Osteocyte (in vitro differentiated cells): ENCODE results near the gene GALNT6. TPM values are rescaled to one million over a fixed set of nuclear protein-coding genes. Genes with fewer than 3 reads are reported as not detected.

Experiments
- DNase-seq: peaks from one replicate; pipeline ENCODE4 v3.0.0; 2021; ENCODE audit warnings: mixed read lengths; ENCODE audit not compliant: unreplicated experiment; ENCODE audit errors: extremely low spot score
- H3K27ac Mint-ChIP-seq: one replicate; pipeline ENCODE4 v1.8.0; 2021; ENCODE audit warnings: mild to moderate bottlenecking, mixed read lengths; ENCODE audit not compliant: unreplicated experiment
- H3K27me3 Mint-ChIP-seq: one replicate; pipeline ENCODE4 v1.8.0; 2021; ENCODE audit warnings: mixed read lengths; ENCODE audit not compliant: unreplicated experiment
- H3K36me3 Mint-ChIP-seq: one replicate; pipeline ENCODE4 v1.8.0; 2021; ENCODE audit warnings: mixed read lengths; ENCODE audit not compliant: unreplicated experiment
- H3K4me1 Mint-ChIP-seq: one replicate; pipeline ENCODE4 v1.8.0; 2021; ENCODE audit warnings: mixed read lengths; ENCODE audit not compliant: unreplicated experiment
- H3K4me3 Mint-ChIP-seq: one replicate; pipeline ENCODE4 v1.8.0; 2021; ENCODE audit warnings: mild to moderate bottlenecking, moderate library complexity, mixed read lengths; ENCODE audit not compliant: unreplicated experiment
- H3K9me3 Mint-ChIP-seq: one replicate; pipeline ENCODE4 v1.8.0; 2021; ENCODE audit warnings: mixed read lengths; ENCODE audit not compliant: unreplicated experiment
- total RNA-seq: library from RNA; stranded (reverse); gene quantifications from 2 replicates; pipeline ENCODE4 v1.2.1, GENCODE V29; 2021
- TF ChIP-seq, protein P1 (sequence below): fragments of 200-600 bp; sonication (generic); IDR thresholded peaks from 2 replicates; pipeline ENCODE4 v1.5.0; 2021; ENCODE audit warnings: antibody characterized with exemption, mild to moderate bottlenecking, moderate library complexity

GALNT6 gene
- total RNA-seq, 1 donor from 2014 or later, result 0.94 TPM

DNA sequence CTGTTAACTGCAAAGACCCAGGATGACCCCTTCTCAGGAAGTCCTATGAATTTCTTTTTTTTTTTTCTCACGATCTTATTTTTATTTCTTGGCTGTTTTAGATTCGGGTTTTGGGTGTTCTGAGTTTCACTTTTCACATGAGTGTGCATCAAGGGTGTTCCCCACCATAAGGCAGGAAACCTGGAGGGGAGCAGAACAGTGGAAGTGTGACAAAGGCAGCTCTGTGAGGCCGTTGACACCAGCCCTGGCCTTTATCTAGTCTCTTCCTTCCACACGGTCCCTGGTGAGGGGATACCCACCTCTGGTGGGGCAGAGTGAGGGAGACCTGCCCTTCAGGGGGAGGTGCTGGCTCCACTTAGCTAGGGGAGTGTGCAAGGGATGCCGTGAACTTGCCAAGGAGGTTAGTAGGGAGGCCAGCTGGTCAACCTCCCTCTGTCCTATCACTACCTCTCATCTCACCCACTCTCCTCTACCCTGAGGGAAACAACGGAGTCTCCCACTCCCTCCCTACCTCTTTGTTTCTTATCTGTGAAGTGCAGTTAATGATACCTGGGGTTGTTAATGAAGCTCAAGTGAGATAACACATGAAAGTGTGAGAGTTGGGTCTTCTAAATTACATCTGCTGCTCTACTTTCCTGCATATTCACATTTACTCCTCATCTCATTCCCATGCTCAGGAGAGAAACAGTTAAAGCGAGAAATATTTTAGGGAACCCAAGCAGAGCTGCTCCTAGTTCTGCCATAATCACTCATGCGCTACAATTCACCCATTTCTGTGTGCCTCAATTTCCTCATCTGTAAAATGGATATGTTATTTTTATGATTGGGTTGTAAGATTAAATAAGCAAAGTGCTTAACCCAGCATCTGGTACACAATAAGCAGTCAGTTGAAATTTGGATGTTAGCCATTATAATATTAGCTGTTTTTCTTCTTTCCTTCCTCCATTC is 4.4 kb upstream of the GALNT6 start:
- no peaks in the 10 kb centered on the region for H3K9me3 Mint-ChIP-seq
- TF ChIP-seq, protein P1, sequence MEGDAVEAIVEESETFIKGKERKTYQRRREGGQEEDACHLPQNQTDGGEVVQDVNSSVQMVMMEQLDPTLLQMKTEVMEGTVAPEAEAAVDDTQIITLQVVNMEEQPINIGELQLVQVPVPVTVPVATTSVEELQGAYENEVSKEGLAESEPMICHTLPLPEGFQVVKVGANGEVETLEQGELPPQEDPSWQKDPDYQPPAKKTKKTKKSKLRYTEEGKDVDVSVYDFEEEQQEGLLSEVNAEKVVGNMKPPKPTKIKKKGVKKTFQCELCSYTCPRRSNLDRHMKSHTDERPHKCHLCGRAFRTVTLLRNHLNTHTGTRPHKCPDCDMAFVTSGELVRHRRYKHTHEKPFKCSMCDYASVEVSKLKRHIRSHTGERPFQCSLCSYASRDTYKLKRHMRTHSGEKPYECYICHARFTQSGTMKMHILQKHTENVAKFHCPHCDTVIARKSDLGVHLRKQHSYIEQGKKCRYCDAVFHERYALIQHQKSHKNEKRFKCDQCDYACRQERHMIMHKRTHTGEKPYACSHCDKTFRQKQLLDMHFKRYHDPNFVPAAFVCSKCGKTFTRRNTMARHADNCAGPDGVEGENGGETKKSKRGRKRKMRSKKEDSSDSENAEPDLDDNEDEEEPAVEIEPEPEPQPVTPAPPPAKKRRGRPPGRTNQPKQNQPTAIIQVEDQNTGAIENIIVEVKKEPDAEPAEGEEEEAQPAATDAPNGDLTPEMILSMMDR, result no peak

DNA sequence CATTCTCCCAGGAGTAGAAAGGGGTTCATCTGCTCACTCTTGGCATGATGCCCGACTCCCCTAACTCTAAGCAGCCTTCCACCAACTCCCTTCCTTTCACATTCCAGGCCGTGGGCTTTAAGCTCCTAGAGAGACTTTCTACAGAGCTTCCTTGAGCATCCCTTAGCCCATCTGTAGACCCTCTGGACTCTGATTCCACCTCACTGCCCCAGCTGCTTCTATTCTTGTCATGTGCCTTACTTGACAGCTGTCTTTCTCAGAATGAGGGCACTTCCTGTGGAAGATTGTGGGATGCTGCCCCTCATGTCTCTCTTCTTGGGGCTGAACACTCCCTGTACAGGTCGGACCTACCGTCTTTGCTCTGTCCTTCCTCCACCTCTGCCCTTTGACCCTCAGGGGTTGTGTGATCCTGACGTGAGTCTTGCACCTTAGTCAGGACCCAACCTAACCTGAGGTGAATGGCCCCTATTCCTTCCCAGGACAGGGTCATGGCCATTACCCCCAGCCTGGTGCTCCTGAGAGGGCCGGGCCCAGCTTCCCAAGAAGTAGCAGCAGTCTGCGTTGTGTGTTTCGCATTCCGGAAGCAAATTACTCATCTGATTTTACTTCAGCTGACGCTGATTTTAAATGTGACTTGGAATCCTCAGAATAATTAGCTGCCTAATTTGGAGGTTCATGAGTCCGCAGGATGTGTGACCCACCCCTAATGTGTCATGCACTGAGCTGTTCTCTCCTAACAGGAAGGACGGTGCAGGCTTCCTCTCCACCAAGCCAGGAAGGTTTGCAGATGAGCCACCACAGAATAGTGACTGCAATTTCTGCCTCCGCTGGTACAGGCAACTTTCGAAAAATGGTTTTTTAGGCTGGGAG is 2.7 kb upstream of the GALNT6 start:
- no peak overlapping the region for H3K4me3 Mint-ChIP-seq
- peaks cover 3% of the 10 kb centered on the region for H3K27me3 Mint-ChIP-seq

More for the DNA sequence above, 4.4 kb upstream of the GALNT6 start:
- Mint-ChIP-seq H3K36me3 (no peaks in the 10 kb centered on the region), H3K4me3 (no peak overlapping the region), H3K27me3 (peaks cover 5% of the 10 kb centered on the region), H3K4me1 (peaks cover 28% of the 10 kb centered on the region), H3K27ac (no peak overlapping the region)
- no peak for DNase-seq

DNA sequence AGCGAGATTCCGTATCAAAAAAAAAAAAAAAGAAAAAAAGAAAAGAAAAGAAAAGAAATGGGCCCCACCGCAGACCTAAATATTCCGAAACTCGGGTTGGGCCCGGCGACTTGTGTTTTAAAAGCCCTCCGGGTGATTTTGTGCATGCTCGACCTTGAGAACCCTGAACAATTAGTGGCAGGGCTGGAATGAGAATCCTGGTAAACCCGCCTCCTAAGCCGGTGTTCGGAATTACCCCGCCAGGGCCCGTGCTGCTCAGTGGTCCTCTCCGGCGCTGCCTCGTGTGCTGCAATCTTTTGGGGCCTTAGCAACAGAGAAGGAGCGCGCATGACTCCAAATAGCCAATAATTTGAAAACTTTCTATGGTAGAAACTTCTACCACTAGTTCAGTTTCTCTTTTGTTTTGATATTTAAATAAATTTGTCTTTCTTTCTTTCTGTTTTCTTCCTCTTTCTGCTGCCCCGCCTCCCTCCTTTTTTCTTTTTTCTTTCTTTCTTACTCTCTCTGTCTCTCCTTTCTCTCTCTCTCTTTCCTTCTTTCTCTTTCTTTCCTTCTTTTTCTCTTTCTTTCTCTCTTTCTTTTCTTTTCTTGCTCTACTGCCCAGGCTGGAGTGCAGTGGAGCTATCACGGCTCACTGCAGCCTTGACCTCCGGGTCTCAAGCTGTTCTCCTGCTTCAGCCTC is 1.5 kb upstream of the GALNT6 start:
- peak overlapping the region; percentile 69 for H3K4me3 Mint-ChIP-seq
- H3K9me3 Mint-ChIP-seq, result no peaks in the 10 kb centered on the region

More for the DNA sequence above, 2.7 kb upstream of the GALNT6 start:
- TF ChIP-seq, protein P1, result no peak
- no peaks in the 10 kb centered on the region for H3K36me3 Mint-ChIP-seq
- no peak overlapping the region for H3K27ac Mint-ChIP-seq
- DNase-seq, result no peak
- no peaks in the 10 kb centered on the region for H3K9me3 Mint-ChIP-seq
- peaks cover 32% of the 10 kb centered on the region for H3K4me1 Mint-ChIP-seq

DNA sequence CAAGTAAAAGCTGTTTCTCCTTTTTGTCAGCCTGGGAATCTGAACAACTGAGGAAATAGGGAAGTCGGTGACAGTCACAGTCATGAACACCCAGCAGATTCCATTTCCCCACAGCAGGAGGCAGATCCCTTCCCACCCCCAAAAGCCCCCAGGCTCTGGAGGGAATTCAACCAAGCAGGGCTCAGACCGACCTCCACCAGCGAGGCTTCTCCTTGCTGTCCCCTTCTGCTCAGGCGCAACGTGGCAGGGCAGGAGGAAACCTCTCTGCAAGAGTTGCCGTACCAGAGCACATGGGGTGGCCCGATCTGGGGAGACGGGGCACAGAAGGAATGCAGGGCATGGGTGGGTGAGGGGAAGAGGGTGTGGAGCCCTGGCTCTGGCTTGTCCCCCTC is 319 bp downstream of the GALNT6 start:
- peak overlapping the region; percentile 79 for H3K4me3 Mint-ChIP-seq
- H3K4me1 Mint-ChIP-seq, result peaks cover 47% of the 10 kb centered on the region
- no peaks in the 10 kb centered on the region for H3K36me3 Mint-ChIP-seq
- DNase-seq, result no peak
- H3K9me3 Mint-ChIP-seq, result no peaks in the 10 kb centered on the region
- no peaks in the 10 kb centered on the region for H3K27me3 Mint-ChIP-seq
- TF ChIP-seq, protein P1, result no peak
- peak overlapping the region; percentile 34 for H3K27ac Mint-ChIP-seq

More for the DNA sequence above, 1.5 kb upstream of the GALNT6 start:
- H3K4me1 Mint-ChIP-seq, result peaks cover 44% of the 10 kb centered on the region
- H3K27ac Mint-ChIP-seq, result peak overlapping the region; percentile 79
- DNase-seq, result no peak
- TF ChIP-seq, protein P1, result no peak
- no peaks in the 10 kb centered on the region for H3K27me3 Mint-ChIP-seq
- no peaks in the 10 kb centered on the region for H3K36me3 Mint-ChIP-seq
